GM23248 (cell line): ENCODE data around the gene PHF24. TPM values are rescaled to one million over a fixed set of nuclear protein-coding genes. Genes with fewer than 3 reads are reported as not detected.

Experiments
- DNase-seq: peaks from one replicate; pipeline ENCODE4 v3.0.0-alpha.2; 2015
- H2AFZ ChIP-seq: fragments of 200-600 bp; sonication (generic); 2 replicates; pipeline ENCODE4 v1.6.1; 2016; ENCODE audit warnings: antibody characterized with exemption
- H3F3A ChIP-seq: fragments of 200-600 bp; sonication (generic); 2 replicates; pipeline ENCODE4 v1.6.1; 2016; ENCODE audit warnings: mild to moderate bottlenecking, antibody characterized with exemption, mixed run types; ENCODE audit not compliant: insufficient read depth
- H3K27ac ChIP-seq: fragments of 200-600 bp; sonication (generic); 2 replicates; pipeline ENCODE4 v1.5.1; 2016; ENCODE audit warnings: mild to moderate bottlenecking
- H3K27me3 ChIP-seq: fragments of 200-600 bp; sonication (generic); replicated peaks from 2 replicates; pipeline ENCODE4 v1.6.1; 2016; ENCODE audit warnings: mild to moderate bottlenecking; ENCODE audit not compliant: insufficient read depth
- H3K36me3 ChIP-seq: fragments of 200-600 bp; sonication (generic); 2 replicates; pipeline ENCODE4 v1.6.1; 2016; ENCODE audit warnings: low read depth, mild to moderate bottlenecking
- H3K4me1 ChIP-seq: fragments of 200-600 bp; sonication (generic); 2 replicates; pipeline ENCODE4 v1.6.1; 2016; ENCODE audit warnings: mild to moderate bottlenecking; ENCODE audit not compliant: insufficient read depth
- H3K4me2 ChIP-seq: fragments of 200-600 bp; sonication (generic); one replicate; pipeline ENCODE4 v1.6.1; 2016; ENCODE audit warnings: mild to moderate bottlenecking; ENCODE audit not compliant: unreplicated experiment
- H3K4me3 ChIP-seq: fragments of 200-600 bp; sonication (generic); 2 replicates; pipeline ENCODE4 v1.5.1; 2016; ENCODE audit warnings: mild to moderate bottlenecking
- H3K79me2 ChIP-seq: fragments of 200-600 bp; sonication (generic); 2 replicates; pipeline ENCODE4 v1.6.1; 2016; ENCODE audit warnings: mild to moderate bottlenecking; ENCODE audit not compliant: insufficient read depth
- H3K9ac ChIP-seq: fragments of 200-600 bp; sonication (generic); 2 replicates; pipeline ENCODE4 v1.6.1; 2016; ENCODE audit warnings: mild to moderate bottlenecking
- H3K9me2 ChIP-seq: fragments of 200-600 bp; sonication (generic); 2 replicates; pipeline ENCODE4 v1.6.1; 2016; ENCODE audit warnings: mixed run types, mild to moderate bottlenecking, moderate library complexity; ENCODE audit not compliant: insufficient read depth
- H3K9me3 ChIP-seq: fragments of 200-600 bp; sonication (generic); one replicate; pipeline ENCODE4 v1.6.1; 2017; ENCODE audit warnings: low read depth
- H4K20me1 ChIP-seq: fragments of 200-600 bp; sonication (generic); 2 replicates; pipeline ENCODE4 v1.6.0; 2016; ENCODE audit not compliant: insufficient read depth
- EZH2 ChIP-seq: fragments of 200-600 bp; sonication (generic); IDR thresholded peaks from 2 replicates; pipeline ENCODE4 v1.6.1; 2018; ENCODE audit warnings: antibody characterized with exemption, mild to moderate bottlenecking; ENCODE audit not compliant: insufficient read depth, poor library complexity, severe bottlenecking
- EZH2phosphoT487 ChIP-seq: fragments of 200-600 bp; sonication (generic); IDR thresholded peaks from 2 replicates; pipeline ENCODE4 v1.6.1; 2018; ENCODE audit warnings: antibody characterized with exemption, moderate library complexity, mild to moderate bottlenecking, low read depth; ENCODE audit not compliant: insufficient read depth
- WGBS, 2 experiments: methylation state at CpG; one replicate each; pipeline ENCODE4 v1.1.6; 2015 to 2017; ENCODE audit warnings: low lambda C conversion rate in 2 of 2, low coverage in 1 of 2; ENCODE audit errors: missing lambda C conversion rate in 2 of 2; 5-methylcytosine and 5-hydroxymethylcytosine counted together
- in situ Hi-C: fragments of 300-500 bp; cut with MboI; formaldehyde crosslinking; loops from 2 replicates; pipeline ENCODE4 v1.15.0; 2020
- polyA plus RNA-seq: library from polyadenylated mRNA; unstranded; fragments of >200 nt; fragmentation: Nextera tagmentation; extraction: Ambion mirVana; gene quantifications from 2 replicates; pipeline ENCODE4 v1.2.1, GENCODE V29; 2016
- total RNA-seq: library from RNA; depleted of rRNA; stranded (reverse); fragments of >200 nt; shearing (Covaris generic); gene quantifications from 2 replicates; pipeline ENCODE4 v1.2.3, GENCODE V29; 2014

The PHF24 gene
- total and polyA plus RNA-seq, 2 experiments from 2014 or later, result not detected

GRCh38 chr9:34959461-34959860 is 1.4 kb downstream of the PHF24 start:
- in situ Hi-C loops, result no loop called here
- peaks cover 9% of the 10 kb centered on the region; the same call in 1 of the 2 replicates for H3K4me1 ChIP-seq
- H3F3A ChIP-seq, result peaks cover 6% of the 10 kb centered on the region; the same call in 1 of the 2 replicates
- peaks cover 77% of the 10 kb centered on the region for H3K27me3 ChIP-seq
- no peaks in the 10 kb centered on the region for H3K79me2 ChIP-seq
- WGBS, 2 experiments, result 87 to 98% methylated on average over 4 of the region's 4 CpGs
- H3K9me3 ChIP-seq, result no peaks in the 10 kb centered on the region
- H3K27ac ChIP-seq, result no peak overlapping the region
- H2AFZ ChIP-seq, result no peak overlapping the region
- no peak overlapping the region for H3K4me2 ChIP-seq
- H4K20me1 ChIP-seq, result no peaks in the 10 kb centered on the region
- no peak for TF ChIP-seq EZH2phosphoT487
- TF ChIP-seq EZH2, result no peak
- DNase-seq, result no peak
- H3K9ac ChIP-seq, result no peak overlapping the region
- no peak overlapping the region for H3K4me3 ChIP-seq
- H3K36me3 ChIP-seq, result no peaks in the 10 kb centered on the region
- no peaks in the 10 kb centered on the region for H3K9me2 ChIP-seq

GRCh38 chr9:34961574-34962490 is 3.7 kb downstream of the PHF24 start:
- Histone ChIP-seq H3K79me2 (no peaks in the 10 kb centered on the region), H3K36me3 (no peaks in the 10 kb centered on the region), H3K4me1 (peaks cover 9% of the 10 kb centered on the region; the same call in 1 of the 2 replicates), H3F3A (peaks cover 6% of the 10 kb centered on the region; the same call in 1 of the 2 replicates), H3K27me3 (peaks cover 69% of the 10 kb centered on the region), H3K9me2 (no peaks in the 10 kb centered on the region), H2AFZ (no peak overlapping the region), H3K4me3 (no peak overlapping the region), H3K9me3 (no peaks in the 10 kb centered on the region), H3K9ac (no peak overlapping the region), H3K4me2 (no peak overlapping the region), H4K20me1 (no peaks in the 10 kb centered on the region), H3K27ac (no peak overlapping the region)
- WGBS, 2 experiments, result 28 to 32% methylated on average over 5 of the region's 5 CpGs
- DNase-seq, result peak; percentile 75
- in situ Hi-C loops, result no loop called here
- TF ChIP-seq EZH2phosphoT487 (no peak), EZH2 (no peak)

GRCh38 chr9:34962546-34962945 is 4.5 kb downstream of the PHF24 start:
- H3K4me2 ChIP-seq, result no peak overlapping the region
- 95 to 97% methylated on average over 3 of the region's 3 CpGs for WGBS, 2 experiments
- H3F3A ChIP-seq, result peaks cover 6% of the 10 kb centered on the region; the same call in 1 of the 2 replicates
- H3K36me3 ChIP-seq, result no peaks in the 10 kb centered on the region
- TF ChIP-seq EZH2phosphoT487, result no peak
- TF ChIP-seq EZH2, result no peak
- H3K4me3 ChIP-seq, result no peak overlapping the region
- in situ Hi-C loops, result no loop called here
- no peak for DNase-seq
- H3K9me3 ChIP-seq, result no peaks in the 10 kb centered on the region
- peaks cover 69% of the 10 kb centered on the region for H3K27me3 ChIP-seq
- H3K9me2 ChIP-seq, result no peaks in the 10 kb centered on the region
- peaks cover 9% of the 10 kb centered on the region; the same call in 1 of the 2 replicates for H3K4me1 ChIP-seq
- H4K20me1 ChIP-seq, result no peaks in the 10 kb centered on the region
- no peak overlapping the region for H3K27ac ChIP-seq
- no peak overlapping the region for H2AFZ ChIP-seq
- H3K9ac ChIP-seq, result no peak overlapping the region
- H3K79me2 ChIP-seq, result no peaks in the 10 kb centered on the region

GRCh38 chr9:34963552-34963951 is 5.5 kb downstream of the PHF24 start:
- WGBS, 2 experiments, result 26 to 35% methylated on average over 2 of the region's 2 CpGs
- no peaks in the 10 kb centered on the region for H3K79me2 ChIP-seq
- no peaks in the 10 kb centered on the region for H3K9me2 ChIP-seq
- H3K36me3 ChIP-seq, result no peaks in the 10 kb centered on the region
- no peak overlapping the region for H2AFZ ChIP-seq
- in situ Hi-C loops, result no loop called here
- no peak for DNase-seq
- H3K9ac ChIP-seq, result no peak overlapping the region
- H3F3A ChIP-seq, result peaks cover 6% of the 10 kb centered on the region; the same call in 1 of the 2 replicates
- no peak overlapping the region for H3K4me2 ChIP-seq
- peaks cover 72% of the 10 kb centered on the region for H3K27me3 ChIP-seq
- H3K27ac ChIP-seq, result no peak overlapping the region
- H3K9me3 ChIP-seq, result no peaks in the 10 kb centered on the region
- no peak overlapping the region for H3K4me3 ChIP-seq
- TF ChIP-seq EZH2, result no peak
- no peak for TF ChIP-seq EZH2phosphoT487
- H3K4me1 ChIP-seq, result peaks cover 9% of the 10 kb centered on the region; the same call in 1 of the 2 replicates
- no peaks in the 10 kb centered on the region for H4K20me1 ChIP-seq
